ENCODE data around the gene CHD3. TPM values are rescaled to one million over a fixed set of nuclear protein-coding genes. Genes with fewer than 3 reads are reported as not detected.
A peak's percentile ranks its signal among the peaks of the same experiment; 100 is the strongest.

Gene CHD3
- total and polyA plus RNA-seq, 10 of the 15 experiments (the other 5 are each of a cell fraction or from before 2014, with no cell fraction given) = 1.4 to 86.8 (median 39.1) TPM

GRCh38 chr17:7844292-7845154 lies 44.1 kb upstream of the CHD3 start (continued):
- TF ChIP-seq SIN3A (IDR thresholded peaks at IDR 0.05; ENCODE audit: low read depth, low read length) (0 out of 2 replicates have a peak, but pooled peaks have one; percentile 26), NKRF (conservative IDR thresholded peaks at IDR 0.05) (peak; percentile 38; the same call in 1 of the 2 replicates), EGR1 (IDR thresholded peaks at IDR 0.05; ENCODE audit: borderline replicate concordance in 1 of 2, low read depth in 2 of 2, low read length in 2 of 2) (0 out of 3 replicates have a peak, but pooled peaks of 1 of the 2 experiments have one; percentile 25), MLLT1 (IDR thresholded peaks at IDR 0.05) (peak; percentile 21), BACH1 (IDR thresholded peaks at IDR 0.05; ENCODE audit: borderline replicate concordance) (peak; percentile 35), MEF2B (IDR thresholded peaks at IDR 0.05; ENCODE audit: partially characterized antibody, poor library complexity, severe bottlenecking) (no peak), FOS (IDR thresholded peaks at IDR 0.05; ENCODE audit: borderline replicate concordance, extremely low read depth, insufficient read length) (peak; percentile 39), SMAD5 (IDR thresholded peaks at IDR 0.05; ENCODE audit: low read depth) (no peak), SUZ12 (IDR thresholded peaks at IDR 0.05; ENCODE audit: unreplicated experiment) (no peak), POLR2AphosphoS2 (IDR thresholded peaks at IDR 0.05; ENCODE audit: low read depth, low read length) (peak; percentile 39; the same call in 1 of the 2 replicates)

All from GM12878 (cell line).